ENCODE results near the gene PPP2R5C.

The PPP2R5C gene

DNA sequence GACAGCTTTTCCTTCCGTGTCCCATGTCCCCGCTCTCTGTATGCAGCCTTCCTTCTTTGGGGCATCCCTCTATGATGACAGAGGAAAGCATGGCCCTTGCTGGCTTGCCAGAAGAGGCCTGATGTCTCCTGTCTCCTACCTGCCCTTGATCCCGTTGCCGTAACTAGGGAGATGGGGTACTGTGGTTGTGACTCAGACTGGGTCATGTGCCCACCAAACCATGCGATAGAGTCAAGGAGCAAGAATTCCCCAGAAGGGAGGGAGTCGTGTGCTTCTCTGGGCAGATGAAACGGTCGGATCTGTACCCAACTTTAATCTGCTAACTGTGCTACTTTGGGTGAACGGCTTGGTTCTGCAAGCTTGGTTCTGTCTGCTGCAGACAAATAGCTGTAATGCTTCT lies 103.8 kb downstream of the PPP2R5C start:
- DNase-seq, result no peak

DNA sequence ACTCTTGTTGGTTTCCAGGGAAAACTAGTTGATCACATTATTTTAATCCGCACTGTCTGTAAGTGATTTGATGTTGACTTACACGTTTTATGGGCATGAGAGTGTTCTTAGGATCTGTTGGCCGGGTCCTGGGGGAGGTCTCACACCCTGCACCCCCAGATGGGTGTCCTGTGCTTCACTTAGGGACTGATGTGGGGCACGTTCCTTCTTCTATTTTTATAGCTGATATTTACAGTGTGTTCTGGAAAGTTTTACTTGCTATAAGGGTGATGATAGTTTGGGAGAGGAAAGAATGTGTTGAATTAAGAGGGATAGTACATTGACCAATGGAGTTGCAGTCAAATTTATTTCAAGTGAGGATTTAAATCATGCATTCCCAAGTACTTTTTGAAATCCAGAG lies 106.3 kb downstream of the PPP2R5C start:
- no peak for DNase-seq

DNA sequence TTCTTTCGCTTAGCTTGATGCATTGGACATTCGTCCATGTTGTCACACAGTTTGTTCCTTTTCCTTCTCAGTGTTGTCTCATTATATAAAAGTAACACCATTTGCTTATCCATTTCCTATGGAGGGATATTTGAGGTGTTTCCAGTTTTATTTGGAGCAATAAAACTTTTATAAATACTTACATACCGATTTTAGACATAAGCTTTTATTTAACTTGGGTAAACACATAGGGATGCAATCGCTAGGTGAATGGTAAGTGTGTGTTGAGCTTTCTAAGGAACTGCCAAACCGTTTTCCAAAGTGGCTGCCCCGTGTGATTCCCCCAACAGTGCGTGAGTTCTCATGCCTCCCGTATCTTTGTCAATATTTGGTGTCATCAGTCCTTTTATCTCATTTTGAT lies 107.7 kb downstream of the PPP2R5C start:
- DNase-seq, result no peak

DNA sequence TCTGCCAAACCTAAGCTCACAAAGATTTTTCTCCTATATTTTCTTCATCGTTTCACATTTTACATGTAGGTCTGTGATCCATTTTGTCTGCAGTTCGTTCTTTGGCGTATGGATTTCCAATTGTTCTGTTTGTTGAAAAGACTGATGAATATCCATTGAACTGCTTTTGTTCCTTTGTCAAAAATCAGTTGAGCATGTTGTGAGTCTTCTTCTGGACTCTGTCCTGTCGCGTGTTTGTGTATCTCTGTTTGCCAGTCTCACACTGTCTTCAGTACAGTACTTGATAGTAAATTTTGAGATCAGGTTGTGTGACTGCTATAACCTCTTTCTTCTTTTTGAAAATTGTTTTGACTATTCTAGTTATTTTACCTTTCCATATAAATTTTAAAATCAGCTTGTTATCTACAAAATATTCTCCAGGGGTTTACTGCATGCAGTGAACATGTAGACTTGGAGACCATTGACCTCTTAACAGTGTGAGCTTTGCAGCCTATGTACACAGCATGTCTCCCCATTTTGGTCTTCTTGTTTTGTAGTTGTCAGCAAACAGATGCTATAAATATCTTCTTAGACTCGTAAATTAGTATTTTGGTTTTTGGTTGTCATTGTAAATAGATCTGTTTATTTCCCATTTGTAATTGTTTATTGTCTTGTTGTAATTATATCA lies 108.9 kb downstream of the PPP2R5C start:
- no peak for DNase-seq

DNA sequence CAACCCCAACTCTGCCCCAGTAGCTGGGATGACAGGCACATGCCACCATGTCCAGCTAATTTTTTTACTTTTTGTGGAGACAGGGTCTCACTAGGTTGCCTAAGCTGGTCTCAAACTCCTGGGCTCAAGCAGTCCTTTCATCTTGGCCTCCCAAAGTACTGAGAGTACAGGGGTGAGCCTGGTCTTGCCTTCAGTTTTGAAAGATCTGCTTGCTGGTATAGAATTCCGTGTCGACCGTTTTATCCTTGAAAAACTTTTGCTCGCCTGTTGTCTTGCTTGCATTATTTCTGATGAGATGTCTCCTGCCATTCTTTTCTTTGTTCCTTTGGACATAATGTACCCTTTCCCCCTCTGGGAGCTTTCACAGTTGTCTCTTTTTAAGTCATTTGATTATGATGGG lies 110.8 kb downstream of the PPP2R5C start:
- DNase-seq, result no peak

DNA sequence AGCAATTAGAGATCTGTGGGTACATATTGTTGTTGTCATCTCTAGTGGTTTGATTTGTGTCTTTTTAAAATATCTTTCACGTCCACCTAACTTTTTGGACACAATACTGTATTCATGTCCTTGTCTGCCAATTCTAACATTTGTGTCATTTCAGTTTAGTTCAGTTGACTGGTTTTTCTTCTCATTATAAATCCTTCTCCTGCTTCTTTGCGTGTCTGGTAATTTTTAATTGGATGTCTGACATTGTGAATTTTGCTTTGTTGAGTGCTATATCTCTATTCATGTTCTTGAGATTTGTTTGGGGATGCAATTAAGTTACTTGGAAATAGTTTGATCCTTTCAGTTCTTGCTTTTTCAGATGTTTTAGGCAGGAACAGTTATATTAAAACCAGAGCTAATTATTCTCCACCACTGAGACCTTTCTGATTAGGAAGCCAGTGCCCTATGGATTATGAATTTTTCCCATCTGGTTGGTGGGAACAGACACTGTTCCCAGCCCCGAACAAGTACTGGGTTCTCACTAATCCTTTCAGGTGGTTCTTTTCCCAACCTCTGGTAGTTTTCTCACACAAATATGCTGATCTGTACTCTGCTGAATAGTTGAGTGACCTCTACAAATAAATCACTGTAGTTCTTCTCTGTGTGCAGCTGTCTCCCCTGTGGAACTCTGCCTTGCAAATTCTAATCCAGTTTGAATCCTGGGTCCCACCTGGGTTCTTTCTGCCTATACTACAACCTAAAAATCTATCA lies 111.7 kb downstream of the PPP2R5C start:
- DNase-seq, result no peak

DNA sequence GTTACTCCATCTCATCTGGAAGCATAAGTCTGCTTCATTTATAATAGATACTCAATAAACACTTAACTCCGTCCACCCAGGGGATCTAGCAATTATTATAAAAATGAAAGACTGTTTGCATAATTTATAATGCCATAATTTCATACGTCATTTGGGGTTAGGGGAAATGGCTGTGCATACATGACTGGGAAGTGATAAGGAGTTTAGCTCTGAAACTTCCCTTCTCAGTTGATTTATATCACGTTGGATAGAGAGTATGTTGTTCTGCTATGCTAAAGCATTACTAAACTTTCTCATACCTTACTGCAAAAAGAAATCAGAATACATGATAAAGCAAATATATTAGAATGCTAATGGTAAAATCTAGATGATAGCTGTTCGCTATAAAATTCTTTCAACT lies 112.5 kb downstream of the PPP2R5C start:
- no peak for DNase-seq

DNA sequence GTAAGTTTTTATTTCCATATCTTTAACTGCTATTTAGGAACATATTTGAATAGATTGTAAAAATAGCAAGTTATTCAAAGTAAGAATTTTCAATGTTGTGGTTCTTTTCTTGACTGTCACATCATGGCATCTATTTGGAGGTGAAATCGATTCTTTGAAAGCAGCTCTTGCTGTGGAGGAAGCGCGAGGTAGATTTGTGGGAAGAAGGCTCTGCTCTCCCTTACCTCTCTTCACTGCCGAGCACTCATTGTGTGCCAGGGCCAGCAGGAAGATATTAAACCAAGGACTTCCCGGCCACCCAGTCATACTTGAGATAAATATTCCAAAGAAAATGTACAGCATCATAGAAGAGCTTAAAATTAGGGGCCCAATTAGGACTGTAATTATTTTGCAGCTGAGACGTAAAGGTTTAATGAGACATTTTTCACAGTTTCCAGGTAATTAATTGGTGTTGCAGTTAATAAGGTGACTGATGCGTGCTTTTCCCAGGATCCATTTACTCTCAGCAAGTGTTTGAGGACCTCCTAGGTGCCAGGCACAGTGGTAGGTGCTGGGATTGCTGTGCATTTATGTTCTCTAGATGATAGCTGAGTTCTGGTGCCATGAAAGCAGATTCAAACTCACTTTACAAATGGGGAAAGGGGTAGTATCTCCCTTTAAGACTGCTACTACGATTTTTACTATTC lies 113.7 kb downstream of the PPP2R5C start:
- no peak for DNase-seq

DNA sequence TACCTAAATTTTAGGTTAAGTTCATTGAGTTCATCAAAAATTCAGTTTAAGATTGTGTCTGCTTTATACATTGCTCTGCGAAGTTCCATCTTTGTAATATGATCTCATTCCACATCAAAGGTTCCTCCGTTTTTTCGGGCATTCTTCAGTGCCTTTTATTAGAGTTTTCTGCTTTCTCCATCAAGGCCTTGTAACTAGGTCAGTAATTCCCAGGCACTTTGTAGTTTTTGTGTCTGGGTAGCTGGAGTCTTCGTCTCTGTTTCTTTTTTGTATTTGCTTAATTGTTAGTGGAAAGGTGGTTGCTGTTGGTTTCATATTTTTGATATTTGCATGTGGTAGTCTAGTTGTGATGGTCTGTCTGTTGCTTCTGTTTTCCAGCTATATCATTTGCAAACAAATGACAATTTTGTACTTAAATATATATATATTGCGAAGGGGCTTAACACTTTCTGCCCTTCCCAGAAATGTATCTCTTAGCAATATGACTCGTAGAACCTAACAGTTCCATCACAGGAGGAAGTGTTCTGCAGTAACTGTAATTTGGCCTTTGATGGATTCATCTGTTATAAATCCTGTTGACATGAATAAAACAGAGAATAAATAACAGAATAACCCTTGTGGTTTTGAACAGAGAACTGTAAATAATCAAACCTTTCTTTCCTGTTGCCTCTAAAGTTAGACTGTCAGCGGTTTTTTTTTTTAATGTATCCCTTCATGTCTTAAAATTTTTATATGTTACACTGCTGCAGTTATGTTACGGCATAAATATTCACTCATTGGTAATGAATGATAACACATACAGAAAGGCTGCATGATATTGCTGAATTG lies 114.4 kb downstream of the PPP2R5C start:
- DNase-seq, result no peak

DNA sequence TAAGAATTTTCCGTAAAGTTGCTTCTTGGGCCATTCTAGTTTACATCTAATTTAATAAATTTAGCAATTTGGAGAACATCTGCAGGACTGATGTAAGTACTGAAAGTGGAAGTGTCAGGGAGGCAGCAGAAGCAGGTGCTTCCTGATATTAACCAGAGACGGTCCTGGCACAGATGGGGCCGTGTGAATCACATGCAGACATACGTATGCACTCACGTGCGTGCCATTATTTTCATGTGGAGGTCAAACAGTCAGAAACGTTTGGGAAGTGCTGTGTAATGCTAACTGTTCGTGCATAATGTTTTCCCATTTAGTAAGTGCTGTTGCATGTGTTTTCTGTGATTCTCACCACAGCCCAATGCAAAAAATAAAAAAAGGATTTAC lies 115.0 kb downstream of the PPP2R5C start:
- DNase-seq, result no peak

DNA sequence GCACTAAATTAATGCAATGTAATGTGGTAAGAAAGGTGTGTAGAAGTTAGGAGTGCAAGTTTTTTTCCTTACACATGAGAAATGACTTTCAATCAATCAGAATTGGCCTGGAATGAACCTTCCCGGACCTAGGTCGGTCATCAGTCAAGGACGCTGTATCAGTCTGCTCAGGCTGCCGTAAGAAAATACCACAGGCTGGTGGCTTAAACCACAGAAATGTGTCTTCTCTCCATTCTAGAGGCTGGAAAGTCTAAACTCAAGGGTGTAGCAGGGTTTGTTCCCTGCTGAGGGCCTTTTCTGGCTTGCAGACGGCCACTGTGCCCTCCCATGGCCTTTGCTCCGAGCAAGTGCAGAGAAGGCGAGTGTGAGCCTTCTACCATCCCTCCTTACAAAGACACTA lies 116.3 kb downstream of the PPP2R5C start:
- no peak for DNase-seq

DNA sequence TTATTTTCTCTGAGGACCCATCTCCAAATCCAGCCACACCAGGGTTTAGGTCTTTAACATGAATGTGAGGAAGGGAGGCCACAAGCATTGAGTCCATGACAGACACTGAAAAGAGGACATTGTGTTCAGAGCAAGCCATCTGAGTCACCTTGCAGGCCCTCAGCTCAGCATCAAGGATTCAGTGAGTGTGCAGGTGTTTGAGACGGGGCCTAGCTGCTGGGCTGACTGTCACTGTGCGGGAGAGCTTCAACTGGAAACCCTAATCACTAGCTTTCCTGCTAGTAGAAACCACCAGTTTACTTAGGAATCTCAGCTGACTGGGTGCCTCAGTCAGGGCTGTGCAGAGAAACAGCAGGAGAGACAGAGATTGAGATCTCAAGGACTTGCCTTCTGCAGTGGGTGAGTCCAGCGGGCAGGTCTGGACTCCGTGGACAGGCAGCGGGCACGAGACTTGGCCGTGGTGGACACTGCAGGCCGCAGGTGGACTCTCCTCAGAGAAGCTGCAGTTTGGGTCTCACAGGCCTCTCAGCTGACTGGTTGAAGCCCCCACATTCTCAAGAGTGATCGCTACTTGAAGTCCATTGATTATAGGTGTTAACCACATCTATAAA lies 116.8 kb downstream of the PPP2R5C start:
- no peak for DNase-seq

DNA sequence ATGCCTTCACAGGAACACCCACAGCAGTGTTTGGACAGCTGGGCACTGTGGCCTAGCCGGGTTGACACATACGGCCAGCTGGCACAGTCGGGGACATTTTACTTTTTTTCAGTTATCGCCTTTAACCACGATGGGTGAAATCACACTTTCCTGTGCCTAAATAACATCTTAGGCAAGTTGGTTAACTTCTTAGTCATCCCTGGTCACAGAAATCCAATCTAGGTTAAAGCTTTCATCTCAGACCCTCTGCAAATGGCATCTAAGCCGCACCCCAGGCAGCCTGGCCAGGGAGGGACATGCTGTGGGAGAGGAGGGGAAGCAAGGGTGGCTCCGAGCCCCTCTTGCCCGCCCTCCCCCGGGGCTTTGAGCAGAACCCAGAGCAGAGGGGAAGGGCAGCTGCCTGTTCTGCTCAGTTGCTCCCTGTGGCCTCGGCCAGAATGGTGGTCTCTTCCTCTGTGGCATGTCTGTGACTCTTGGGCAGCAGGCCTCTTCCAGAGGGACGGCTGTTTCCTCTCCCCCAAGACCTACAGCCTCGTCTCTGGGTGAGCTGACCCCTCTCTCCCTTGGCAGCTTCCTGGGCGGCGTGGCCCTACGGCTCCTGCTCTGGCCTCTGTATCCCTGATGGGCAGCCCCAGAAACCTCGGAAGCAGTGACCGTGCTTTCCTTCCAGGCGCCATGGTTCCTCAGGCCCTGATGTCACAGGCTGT lies 117.5 kb downstream of the PPP2R5C start:
- no peak for DNase-seq

DNA sequence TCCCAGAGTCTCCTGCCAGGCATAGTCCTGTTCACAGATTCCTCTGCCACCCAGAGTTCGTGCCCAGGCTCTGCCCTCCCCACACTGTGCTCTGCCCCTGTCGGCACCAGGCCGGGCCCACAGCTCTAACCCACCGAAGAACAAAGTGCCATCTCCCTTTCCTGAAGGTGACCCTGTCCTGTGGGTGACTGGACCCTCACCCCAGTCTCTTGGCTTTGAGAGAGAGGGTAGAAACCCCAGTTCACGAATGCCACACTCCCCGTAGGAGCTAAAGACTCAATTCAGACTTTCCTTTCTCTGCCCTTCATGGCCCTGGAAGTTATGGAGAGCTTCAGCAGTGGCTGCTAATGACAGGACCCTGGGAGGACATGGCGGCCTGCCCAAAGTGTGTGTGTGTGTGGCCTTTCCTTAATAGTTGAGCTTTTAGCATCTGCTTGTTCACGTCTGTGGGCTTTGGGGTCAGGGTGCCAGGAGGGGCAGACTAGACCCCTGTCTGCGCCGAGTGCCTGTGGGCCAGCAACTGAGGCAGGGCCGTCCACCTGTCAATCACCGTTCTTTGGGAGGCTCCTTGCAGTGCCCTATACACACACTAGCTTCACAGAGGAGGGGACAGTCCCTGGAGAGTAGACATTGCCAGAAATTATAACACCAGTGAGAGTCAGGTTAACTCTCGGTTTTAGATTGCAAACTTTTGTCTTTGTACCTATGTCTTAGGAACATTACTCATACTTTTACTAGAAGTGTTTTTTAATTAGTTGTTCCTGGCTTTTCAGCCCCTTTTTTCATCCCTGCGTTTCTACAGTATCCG lies 118.2 kb downstream of the PPP2R5C start:
- DNase-seq, result no peak

DNA sequence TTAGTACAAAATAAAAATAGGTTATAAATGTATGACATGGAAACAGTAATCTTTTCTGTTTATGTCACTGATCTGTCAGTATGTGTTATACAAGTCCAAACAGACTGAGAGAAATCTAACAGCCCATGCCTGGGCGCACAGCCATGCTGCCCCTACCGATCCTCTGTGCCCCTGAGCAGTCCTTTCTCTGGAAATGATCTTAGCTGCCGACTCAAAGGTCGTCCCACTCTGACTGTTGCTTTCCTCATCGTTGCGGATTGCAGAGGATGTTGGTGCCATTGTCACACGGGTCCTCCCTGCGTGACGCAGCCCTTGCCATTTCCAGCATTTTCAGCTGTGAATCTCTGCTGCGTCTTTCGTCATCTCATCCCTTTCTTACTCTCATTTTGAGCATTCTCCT lies 119.9 kb downstream of the PPP2R5C start:
- DNase-seq, result no peak

DNA sequence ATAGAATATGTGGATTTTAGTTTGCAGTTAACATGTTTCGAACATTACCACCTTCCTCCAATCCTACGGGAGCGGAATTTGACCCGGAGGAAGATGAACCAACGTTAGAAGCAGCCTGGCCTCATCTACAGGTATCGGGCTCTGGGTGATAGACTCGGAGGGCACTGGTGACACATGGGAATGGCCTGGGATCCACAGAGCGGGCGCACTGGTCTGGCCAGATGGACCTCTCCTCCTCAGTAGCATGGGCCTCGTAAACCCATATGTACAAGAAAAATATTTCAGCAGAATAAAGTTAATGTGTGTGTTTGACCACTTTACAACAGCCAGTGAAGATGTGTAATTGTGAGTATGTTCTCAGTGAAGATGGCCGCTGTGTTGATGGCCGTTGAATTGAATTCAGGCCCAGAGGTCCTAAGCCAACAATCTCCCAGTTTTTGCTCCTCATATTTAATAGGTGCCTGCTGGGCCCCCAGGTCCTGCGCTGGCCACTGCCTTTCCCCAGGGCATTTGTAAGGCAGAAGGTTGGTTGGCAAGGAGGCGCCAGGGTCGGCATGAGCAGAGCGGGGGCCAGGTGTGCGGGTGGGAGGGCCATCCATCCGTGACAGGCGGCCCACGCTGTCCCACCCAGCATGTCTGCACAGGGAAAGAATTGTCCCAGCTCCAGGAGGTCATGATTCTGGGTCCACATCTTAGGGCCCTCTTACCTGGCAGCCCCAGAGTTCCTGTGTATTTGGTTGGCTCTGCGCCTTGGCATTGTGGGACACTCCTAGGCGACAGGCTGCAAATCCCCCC lies 120.8 kb downstream of the PPP2R5C start:
- no peak for DNase-seq

DNA sequence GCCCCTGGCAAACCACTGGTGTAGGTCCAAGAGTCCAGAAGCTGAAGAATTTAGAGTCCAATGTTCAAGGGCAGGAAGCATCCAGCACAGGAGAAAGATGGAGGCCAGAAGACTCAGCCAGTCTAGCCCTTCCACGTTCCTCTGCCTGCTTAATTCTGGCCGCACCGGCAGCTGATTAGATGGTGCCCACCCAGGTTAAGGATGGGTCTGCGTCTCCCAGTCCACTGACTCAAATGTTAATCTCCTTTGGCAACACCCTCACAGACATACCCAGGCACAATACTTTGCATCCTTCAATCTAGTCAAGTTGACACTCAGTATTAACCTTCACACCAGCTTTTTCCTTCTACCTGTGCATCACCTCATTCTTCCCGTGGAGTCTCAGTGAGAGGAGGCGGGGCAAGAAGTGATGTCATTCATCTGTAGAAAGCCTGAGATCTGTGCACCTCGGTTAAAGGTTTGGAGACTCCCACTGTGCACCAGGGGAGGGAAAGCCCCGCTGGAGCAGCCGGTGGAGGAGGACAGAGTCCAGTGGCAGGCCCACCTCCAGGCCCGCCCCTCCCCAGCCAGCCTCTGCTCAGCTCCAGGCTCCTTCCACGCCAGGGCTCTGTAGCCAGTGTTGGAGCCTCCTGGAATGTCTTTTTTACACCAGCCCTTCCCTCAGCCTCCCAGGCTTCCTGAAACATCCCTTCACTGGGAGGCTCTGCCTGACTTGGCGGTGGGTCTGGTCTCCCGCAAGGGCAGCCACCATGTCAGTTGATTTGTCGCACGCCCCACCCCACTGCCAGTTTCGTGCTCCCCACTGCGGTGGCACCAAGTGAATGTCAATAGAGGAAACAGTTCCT lies 122.8 kb downstream of the PPP2R5C start:
- no peak for DNase-seq

DNA sequence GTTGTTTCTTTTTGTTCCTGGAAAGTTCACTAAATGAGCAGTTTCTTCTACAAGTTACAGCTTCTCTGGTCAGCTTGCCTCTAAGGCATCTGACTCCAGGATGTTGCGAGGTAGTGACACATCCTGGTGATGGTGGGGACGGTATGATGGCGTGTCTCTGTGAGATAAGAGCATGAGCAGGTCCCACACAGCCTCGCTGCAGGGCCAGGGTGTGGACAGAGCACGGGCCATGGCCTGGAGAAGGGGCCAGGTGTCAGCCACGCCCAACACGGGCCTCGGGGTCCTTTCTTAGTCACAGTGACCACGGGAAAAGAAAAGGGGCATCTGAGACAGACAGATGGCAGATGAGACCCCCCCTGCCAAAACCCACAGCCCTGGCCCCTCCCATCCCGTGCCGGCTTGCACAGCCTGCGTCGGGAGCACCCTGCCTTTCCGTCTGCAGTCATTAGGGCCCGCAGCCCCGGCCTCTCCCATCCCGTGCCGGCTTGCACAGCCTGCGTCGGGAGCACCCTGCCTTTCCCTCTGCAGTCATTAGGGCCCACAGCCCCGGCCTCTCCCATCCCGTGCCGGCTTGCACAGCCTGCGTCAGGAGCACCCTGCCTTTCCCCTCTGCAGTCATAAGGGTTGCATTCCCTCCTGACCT lies 123.5 kb downstream of the PPP2R5C start:
- DNase-seq, result no peak

Data from right kidney (tissue), 1 donor.